DND-41 (cell line): Measurements from ENCODE around the gene FRYL.

Experiments
- EZH2 ChIP-seq: IDR thresholded peaks from 3 replicates; pipeline ENCODE4 v1.6.1; 2012; ENCODE audit warnings: borderline replicate concordance, low read depth, mild to moderate bottlenecking, moderate library complexity, low read length, inconsistent platforms; ENCODE audit not compliant: severe bottlenecking
- TF ChIP-seq, protein P1 (sequence below): IDR thresholded peaks from 2 replicates; pipeline ENCODE4 v1.5.1; 2012; ENCODE audit warnings: borderline replicate concordance, low read length, moderate library complexity, mild to moderate bottlenecking; ENCODE audit not compliant: poor library complexity, severe bottlenecking; ENCODE audit errors: extremely low read depth

DNA sequence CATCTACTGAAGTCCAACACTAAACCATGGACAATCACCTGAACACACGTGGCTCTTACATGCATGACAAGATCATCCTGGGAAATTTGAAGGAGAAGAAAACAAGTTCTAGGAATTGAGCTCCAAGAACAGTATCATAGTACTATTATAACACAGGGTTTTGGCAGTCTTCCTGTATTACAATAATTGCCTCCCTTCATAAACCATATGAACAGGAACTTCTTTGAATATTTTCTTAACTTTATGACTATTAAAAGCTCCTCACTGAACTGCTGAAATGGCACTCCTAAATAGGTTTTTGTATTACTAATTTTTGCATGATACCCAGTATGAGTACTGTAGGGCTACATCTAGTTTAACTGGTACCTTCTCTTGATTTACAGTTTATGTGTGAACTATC lies 160.0 kb downstream of the FRYL start:
- no peak for TF ChIP-seq EZH2
- TF ChIP-seq, protein P1, sequence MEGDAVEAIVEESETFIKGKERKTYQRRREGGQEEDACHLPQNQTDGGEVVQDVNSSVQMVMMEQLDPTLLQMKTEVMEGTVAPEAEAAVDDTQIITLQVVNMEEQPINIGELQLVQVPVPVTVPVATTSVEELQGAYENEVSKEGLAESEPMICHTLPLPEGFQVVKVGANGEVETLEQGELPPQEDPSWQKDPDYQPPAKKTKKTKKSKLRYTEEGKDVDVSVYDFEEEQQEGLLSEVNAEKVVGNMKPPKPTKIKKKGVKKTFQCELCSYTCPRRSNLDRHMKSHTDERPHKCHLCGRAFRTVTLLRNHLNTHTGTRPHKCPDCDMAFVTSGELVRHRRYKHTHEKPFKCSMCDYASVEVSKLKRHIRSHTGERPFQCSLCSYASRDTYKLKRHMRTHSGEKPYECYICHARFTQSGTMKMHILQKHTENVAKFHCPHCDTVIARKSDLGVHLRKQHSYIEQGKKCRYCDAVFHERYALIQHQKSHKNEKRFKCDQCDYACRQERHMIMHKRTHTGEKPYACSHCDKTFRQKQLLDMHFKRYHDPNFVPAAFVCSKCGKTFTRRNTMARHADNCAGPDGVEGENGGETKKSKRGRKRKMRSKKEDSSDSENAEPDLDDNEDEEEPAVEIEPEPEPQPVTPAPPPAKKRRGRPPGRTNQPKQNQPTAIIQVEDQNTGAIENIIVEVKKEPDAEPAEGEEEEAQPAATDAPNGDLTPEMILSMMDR = no peak
